GM19395 (cell line): ENCODE measurements around the gene XRCC4.

Source experiments
- ATAC-seq: cut with Tn5 transposase; IDR thresholded peaks from one replicate; pipeline ENCODE4 v1.9.1; 2021; ENCODE audit warnings: mild to moderate bottlenecking, moderate library complexity; ENCODE audit not compliant: unreplicated experiment

The XRCC4 gene

GRCh38 chr5:83069096-83069799, 8.1 kb upstream of the XRCC4 start:
- ATAC-seq: no peak

GRCh38 chr5:83071286-83072051, 5.9 kb upstream of the XRCC4 start:
- ATAC-seq: no peak

DNA sequence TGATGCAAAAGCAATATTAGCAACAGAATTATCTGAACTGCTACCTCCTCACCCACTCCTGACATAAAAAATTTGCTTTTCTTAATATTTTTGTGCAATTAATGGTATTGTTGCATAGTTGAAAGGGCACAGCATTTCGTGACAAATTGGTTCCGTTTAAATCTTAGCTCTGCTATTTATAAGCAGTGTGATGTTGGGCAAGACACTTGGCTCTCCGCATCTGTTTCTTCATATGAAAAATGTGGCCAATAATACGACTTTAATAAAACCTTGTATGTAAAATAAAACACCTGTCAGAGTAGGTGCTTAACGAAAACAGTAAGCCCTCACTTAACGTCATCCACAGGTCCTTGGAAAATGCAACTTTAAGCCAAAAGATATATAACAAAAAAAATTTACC, 4.4 kb upstream of the XRCC4 start:
- ATAC-seq: no peak

DNA sequence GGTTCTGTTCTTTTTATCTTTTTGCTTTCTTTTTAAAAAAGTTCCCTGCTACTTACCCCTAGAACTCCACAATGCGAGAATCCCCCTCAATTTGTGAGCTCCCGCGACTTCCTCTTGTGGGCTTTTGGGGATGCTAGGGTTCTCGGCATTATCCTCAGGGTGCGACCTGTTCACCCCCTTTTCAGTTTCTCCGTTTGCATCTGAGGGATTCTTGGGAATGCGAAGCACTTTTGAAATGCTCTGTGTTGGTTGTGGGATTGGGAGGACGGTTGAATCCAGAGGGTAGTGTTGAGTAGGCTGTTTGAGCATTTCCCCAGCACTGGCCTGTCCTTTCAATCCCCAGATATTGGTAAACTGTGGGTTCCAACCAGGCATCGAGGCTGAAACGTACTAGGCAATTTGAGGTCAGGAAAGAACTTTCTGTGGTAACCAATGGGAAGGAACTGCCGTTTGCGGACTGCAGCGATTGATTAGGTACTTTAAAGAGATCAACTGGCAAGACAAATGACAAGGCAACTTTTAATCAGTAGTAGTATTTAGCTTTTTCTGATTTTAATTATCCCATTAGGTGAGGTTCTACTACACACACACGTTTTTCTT, 415 bp downstream of the XRCC4 start:
- peak; percentile 18 for ATAC-seq

GRCh38 chr5:83082750-83083149, 5.4 kb downstream of the XRCC4 start:
- ATAC-seq: no peak

DNA sequence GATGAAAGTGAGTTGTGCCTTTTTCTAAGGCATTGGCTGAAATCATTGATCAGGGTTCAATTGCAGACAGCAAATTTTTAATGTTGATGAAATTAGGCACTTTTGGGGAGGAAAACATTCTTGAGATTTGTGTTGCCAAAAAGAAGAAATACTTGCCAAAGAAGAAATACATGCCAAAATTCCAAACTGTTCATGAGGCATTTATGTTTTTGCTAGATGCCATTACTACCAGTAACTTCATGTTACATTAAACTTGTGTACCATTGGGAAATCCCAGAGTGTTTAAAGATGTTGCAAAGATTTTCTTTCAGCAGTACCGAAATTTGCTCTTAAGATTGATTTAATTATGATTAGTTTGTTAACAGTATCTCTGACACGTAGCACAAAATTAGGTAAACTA, 7.0 kb downstream of the XRCC4 start:
- ATAC-seq: no peak

DNA sequence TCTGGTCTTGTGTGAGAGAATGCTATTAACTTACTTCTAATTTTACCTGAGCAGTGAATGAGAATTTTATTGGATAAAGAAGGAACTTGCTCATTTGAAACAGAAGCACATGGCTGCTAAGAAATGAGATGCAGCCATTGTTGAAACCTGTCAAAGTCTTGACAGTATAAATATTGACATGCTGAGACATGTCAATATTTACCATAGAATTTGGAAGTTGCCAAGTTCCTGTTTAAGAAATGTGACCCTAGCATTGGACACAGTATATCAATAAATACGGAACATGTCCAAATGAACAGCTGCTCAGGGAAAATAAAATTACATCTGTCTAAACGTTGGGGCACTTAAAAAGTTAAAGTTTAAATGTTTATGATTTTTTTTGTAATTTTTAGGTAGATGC, 7.8 kb downstream of the XRCC4 start:
- no peak for ATAC-seq

GRCh38 chr5:83090169-83090568, 12.8 kb downstream of the XRCC4 start:
- ATAC-seq: no peak

- no peak for ATAC-seq
Observed at GRCh38 chr5:83092619-83093018, 15.3 kb downstream of the XRCC4 start.

DNA sequence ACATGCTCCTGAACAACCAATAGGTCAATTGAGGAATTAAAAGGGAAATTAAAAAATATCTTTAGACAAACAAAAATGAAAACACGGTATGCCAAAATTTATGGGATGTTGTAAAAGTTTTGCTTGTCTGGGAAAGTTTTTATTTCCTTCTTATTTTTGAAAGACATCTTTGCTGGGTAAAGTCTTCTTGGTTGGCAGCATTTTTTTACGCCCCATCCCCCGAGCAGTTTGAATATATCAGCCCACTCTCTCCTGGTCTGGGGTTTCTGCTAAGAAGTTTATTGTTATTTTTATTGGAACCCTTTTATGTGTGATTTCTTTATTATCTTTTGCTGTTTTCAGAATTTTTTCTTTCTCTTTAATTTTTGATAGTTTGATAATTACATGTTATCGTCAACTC, 16.3 kb downstream of the XRCC4 start:
- ATAC-seq: no peak

- ATAC-seq: no peak
Observed at GRCh38 chr5:83095163-83095956, 18.0 kb downstream of the XRCC4 start.

DNA sequence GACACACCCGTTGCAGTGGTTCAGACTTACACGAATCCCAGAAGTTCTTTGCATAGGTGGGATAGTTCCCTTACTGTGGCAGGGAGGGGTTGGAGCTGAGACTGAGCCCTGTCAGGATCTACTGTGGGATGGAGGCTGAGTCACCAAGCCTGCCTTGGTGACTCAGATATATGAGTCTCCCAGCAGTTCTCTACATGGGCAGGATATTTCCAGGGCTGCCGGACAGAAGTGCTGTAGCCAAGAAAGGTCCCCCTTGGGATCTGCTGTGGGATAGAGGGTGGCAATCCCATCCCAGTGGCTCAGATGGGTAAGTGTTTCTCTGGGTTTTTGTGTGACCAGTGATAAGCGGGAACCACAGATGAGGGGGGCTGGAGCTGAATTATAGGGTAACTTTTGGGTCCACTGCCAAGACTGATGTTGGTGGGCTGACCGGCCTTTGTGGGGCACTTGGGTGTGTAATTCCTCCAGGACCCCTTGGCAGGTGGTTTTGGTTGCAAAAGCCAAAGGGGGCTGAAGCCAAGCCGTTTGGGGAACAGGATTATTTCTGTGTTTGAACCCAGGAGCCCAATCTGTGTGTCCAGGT, 18.7 kb downstream of the XRCC4 start:
- no peak for ATAC-seq

- ATAC-seq: no peak
Observed at GRCh38 chr5:83096660-83097339, 19.5 kb downstream of the XRCC4 start.

GRCh38 chr5:83097689-83098231, 20.4 kb downstream of the XRCC4 start:
- ATAC-seq: no peak

DNA sequence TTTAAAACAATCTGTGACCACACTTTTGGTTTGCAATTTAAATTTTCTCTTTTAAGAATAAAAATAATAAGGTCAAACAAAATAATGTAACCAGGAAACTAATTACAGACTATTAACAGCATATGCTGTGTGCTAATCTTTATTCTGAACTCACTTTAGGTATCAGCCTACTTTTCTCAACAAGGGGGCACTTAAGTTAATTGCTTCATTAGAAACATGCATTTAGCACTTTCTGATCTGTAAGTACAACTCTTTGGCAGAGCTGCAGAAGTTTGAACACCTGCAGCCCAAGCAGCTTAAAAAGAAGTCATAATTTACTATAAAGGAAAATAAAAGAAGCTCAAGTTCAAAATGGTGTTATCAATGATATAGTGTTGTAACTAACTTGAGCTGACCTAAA, 21.7 kb downstream of the XRCC4 start:
- ATAC-seq: no peak

DNA sequence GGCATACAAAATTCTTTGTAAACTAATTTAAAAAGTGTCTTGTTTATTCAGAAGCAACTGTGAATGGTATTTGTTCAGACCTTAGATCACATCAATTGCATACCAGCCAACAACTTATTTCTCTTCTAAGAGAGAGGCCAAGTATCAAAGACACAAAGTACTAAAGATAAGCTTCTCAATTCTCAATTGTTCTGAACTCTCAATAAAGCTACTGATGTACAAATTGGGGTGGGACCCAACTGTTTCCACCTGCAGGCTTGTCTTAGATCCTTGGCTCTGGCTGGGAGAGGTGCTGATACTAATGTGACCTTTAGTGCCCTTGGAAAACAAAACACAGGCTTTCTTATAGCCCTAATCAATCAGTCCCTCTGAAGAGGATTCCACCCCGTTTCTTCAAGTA, 22.1 kb downstream of the XRCC4 start:
- no peak for ATAC-seq

- no peak for ATAC-seq
Observed at GRCh38 chr5:83101514-83101913, 24.2 kb downstream of the XRCC4 start.

DNA sequence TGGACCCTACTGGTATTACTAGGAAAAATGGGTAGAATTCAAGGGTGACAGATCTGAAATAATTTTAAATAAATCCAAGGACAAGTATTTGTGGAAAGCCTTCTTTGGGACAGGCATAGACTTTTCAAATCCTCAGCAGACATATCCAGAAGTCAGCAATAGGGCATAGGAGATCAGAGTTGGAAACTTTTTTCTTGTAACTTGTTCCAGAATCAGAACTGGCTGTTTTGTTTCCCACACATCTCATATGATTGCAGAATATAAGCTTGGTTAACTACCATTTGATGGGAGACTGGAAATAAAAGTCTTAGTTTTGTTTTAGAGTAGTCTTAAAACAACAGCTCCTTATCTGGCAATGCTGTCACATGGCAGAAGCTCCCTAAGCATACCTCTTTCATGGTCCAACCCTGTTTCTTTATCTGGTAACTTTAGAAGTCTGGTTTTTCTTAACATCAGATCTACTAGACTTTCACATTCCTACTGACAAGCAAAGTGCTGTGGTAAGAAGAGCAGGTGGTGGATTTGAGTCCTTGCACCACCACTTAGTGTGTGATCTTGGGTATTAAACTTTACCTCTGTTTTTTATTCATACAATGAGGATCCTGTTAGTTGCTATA, 25.1 kb downstream of the XRCC4 start:
- ATAC-seq: no peak

DNA sequence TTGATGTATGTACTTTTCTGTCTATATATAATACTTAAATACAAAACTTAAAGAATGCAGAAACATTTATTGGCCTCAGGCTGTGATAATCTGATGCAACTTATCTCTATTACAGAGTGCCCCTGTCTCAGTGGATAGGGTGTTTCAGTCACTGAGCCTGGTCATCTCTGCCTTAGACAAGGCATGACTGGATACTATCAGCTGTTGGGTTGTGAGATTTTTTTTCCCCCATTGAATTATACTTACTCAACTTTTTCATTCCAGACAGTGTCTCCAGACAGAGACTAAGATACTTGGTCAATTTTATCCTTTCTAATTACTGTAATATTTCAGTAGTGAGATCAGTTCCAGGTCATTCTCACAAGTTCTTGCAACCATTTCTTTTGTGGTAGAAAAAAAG, 26.7 kb downstream of the XRCC4 start:
- ATAC-seq: no peak
